G401.6 (cell line): ENCODE data around the gene STARD3.
"Not testable (repeated sequence)": the region's sequence is repeated elsewhere in the genome, so short reads cannot be mapped to it uniquely, and the experiment has no call there.

Experiments used
- FAIRE-seq: peaks from 2 replicates; lab custom pipeline; 2012; peaks lifted over from hg19 to GRCh38; lab: Jason Lieb, UNC

STARD3 gene

GRCh38 chr17:39695089-39695474 is 58.1 kb downstream of the STARD3 start:
- no peak for FAIRE-seq

GRCh38 chr17:39696731-39697130 is 59.8 kb downstream of the STARD3 start:
- no peak for FAIRE-seq

GRCh38 chr17:39697961-39698360 is 61.0 kb downstream of the STARD3 start:
- FAIRE-seq, result no peak

- FAIRE-seq, result not testable (repeated sequence)
Measured at GRCh38 chr17:39699157-39699817, 62.3 kb downstream of the STARD3 start.

- peak; percentile 96 for FAIRE-seq
Measured at GRCh38 chr17:39699818-39700147, 62.8 kb downstream of the STARD3 start, which contains the start of gene ERBB2. Gene ERBB2 (plus strand): TSS chr17:39700064. CDS start chr17:39700239, 175 bp downstream.

GRCh38 chr17:39700148-39700987 is 63.4 kb downstream of the STARD3 start:
- FAIRE-seq, result no peak

- FAIRE-seq, result no peak
Measured at GRCh38 chr17:39701012-39701783, 64.3 kb downstream of the STARD3 start.

- no peak for FAIRE-seq
Measured at GRCh38 chr17:39701784-39702422, 65.0 kb downstream of the STARD3 start.

- no peak for FAIRE-seq
Measured at GRCh38 chr17:39702901-39703893, 66.3 kb downstream of the STARD3 start.

- FAIRE-seq, result no peak
Measured at GRCh38 chr17:39703913-39704312, 67.0 kb downstream of the STARD3 start.

- no peak for FAIRE-seq
Measured at GRCh38 chr17:39704821-39705551, 68.0 kb downstream of the STARD3 start.

GRCh38 chr17:39705786-39706348 is 68.9 kb downstream of the STARD3 start:
- no peak for FAIRE-seq

GRCh38 chr17:39706383-39706782 is 69.4 kb downstream of the STARD3 start:
- no peak for FAIRE-seq

GRCh38 chr17:39706921-39707337 is 70.0 kb downstream of the STARD3 start:
- FAIRE-seq, result no peak

- no peak for FAIRE-seq
Measured at GRCh38 chr17:39709319-39709997, 72.5 kb downstream of the STARD3 start.

GRCh38 chr17:39709998-39710964 is 73.3 kb downstream of the STARD3 start:
- no peak for FAIRE-seq

- FAIRE-seq, result not testable (repeated sequence)
Measured at GRCh38 chr17:39711071-39711470, 74.1 kb downstream of the STARD3 start.

GRCh38 chr17:39711851-39712250 is 74.9 kb downstream of the STARD3 start:
- FAIRE-seq, result no peak
